Subcutaneous abdominal adipose tissue (tissue), 5 donors: ENCODE data around the gene WDCP.

Source experiments
- H3K27ac ChIP-seq: one replicate; pipeline ENCODE4 v1.7.0; 2013; ENCODE audit warnings: low read depth, mild to moderate bottlenecking, inconsistent platforms, low read length, moderate library complexity
- H3K27me3 ChIP-seq, 5 donors: one replicate each; pipeline ENCODE4 v1.7.0; 2013; ENCODE audit warnings: low read length in 5 of 5, inconsistent platforms in 1 of 5; ENCODE audit not compliant: control insufficient read depth in 5 of 5, insufficient read depth in 4 of 5
- H3K36me3 ChIP-seq, 5 donors: one replicate each; pipeline ENCODE4 v1.7.0; 2013; ENCODE audit warnings: low read length in 5 of 5; ENCODE audit not compliant: control insufficient read depth in 5 of 5, insufficient read depth in 5 of 5
- H3K4me1 ChIP-seq, 5 donors: one replicate each; pipeline ENCODE4 v1.7.0; 2013; ENCODE audit warnings: low read length in 5 of 5, mild to moderate bottlenecking in 3 of 5, moderate library complexity in 1 of 5; ENCODE audit not compliant: control insufficient read depth in 5 of 5, insufficient read depth in 5 of 5
- H3K4me3 ChIP-seq, 5 donors: one replicate each; pipeline ENCODE4 v1.7.0; 2013; ENCODE audit warnings: low read length in 5 of 5, low read depth in 1 of 5
- H3K9ac ChIP-seq, 5 donors: one replicate each; pipeline ENCODE4 v1.7.0; 2013; ENCODE audit warnings: low read length in 5 of 5, mild to moderate bottlenecking in 4 of 5, moderate library complexity in 3 of 5
- H3K9me3 ChIP-seq, 5 donors: one replicate each; pipeline ENCODE4 v1.7.0; 2013; ENCODE audit warnings: low read length in 5 of 5; ENCODE audit not compliant: control insufficient read depth in 5 of 5
- donor health status: healthy.
- donor health status: healthy.
- donor health status: healthy.
- donor health status: healthy.
- donor health status: healthy.

The WDCP gene

DNA sequence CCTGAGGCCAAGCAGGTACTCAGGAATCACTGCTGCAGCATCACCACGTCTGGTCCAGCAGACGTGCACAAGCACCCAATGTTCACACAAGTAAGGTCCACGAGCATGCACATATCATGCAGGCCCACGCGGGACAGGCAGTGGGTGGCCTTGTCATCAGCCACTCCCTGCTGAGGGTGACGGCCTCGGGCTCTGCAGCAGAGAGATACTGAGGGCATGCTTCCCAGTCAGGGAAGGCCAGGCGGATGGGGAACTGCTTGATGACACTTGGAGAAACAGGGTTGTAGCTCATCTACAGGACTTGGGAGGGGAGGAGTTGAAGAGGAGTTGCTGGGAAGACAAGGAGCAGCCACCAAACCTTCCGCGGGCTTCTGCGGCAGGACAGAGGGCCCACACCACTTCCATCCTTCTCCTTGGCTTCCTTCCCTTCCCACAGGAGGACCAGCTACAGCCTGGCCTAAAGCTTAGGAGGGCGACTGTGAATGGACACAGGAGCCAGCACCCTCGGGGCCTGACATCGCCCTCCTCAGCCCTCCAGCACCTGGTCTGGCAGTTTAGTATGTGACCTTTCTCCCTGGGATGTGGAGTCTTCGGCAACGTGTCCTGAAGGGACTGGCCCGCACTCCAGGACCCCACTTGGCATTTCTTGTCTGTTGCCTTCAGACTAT is 22.1 kb downstream of the WDCP start:
- Histone ChIP-seq H3K9ac (no peak overlapping the region), H3K4me1 (no peaks in the 10 kb centered on the region), H3K27ac (no peak overlapping the region), H3K27me3 (no peaks in the 10 kb centered on the region), H3K36me3 (peaks cover 8 to 57% (median 41%) of the 10 kb centered on the region in 5 donors), H3K9me3 (no peaks in the 10 kb centered on the region), H3K4me3 (no peak overlapping the region)

DNA sequence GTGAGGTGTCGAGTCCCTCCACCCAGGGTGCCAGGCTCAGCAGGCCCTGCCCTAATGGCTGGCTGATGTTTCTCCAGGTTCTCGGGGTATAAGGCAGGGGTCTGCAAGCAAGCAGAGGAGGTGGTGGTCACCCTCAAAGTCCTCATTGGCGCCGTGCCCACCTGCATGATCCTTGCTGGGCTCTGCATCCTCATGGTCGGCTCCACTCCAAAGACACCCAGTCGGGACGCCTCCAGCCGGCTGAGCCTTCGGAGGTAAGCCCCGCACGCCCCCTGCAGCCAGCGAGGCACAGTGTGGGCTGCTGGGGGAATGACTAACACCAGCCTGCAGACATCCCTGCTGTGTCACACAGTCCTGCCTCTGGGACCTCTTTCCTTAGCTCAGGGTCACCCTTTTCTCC is 23.2 kb downstream of the WDCP start:
- no peak overlapping the region for H3K4me3 ChIP-seq
- no peaks in the 10 kb centered on the region for H3K27me3 ChIP-seq
- no peaks in the 10 kb centered on the region for H3K4me1 ChIP-seq
- H3K36me3 ChIP-seq = peaks cover 2 to 46% (median 31%) of the 10 kb centered on the region in 5 donors
- no peak overlapping the region for H3K9ac ChIP-seq
- H3K9me3 ChIP-seq = no peaks in the 10 kb centered on the region
- H3K27ac ChIP-seq = no peak overlapping the region

DNA sequence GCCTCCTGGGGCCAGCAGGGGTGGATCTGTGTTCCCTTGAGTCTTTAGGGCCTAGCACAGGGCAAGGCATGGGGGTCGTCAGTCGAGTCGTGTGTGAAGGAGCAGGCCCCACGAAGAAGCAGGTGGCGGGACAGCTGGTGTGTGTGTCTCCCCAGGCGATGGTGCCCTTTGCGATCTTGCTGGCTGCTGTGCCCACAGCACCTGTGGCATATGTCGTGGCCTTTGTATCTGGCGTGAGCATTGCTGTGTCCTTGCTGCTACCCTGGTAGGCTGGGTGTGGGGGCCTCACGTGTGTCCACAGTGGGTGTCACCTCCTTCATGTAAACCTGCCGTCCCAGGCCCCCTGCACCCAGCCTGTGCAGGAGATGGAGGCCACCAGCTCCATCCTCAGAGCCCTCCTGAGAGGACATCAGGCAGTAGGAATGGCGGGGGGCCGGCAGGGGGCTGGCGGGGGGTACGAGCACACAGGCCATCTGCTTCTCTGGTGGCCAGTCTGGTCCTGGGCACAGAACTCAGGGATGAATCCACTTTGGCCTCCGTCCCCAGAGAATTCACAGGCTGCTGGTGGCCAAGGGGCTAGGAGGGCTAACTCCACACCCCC is 24.1 kb downstream of the WDCP start:
- Histone ChIP-seq H3K9ac (no peak overlapping the region), H3K4me1 (no peaks in the 10 kb centered on the region), H3K36me3 (peaks cover 0 to 41% (median 30%) of the 10 kb centered on the region in 5 donors), H3K4me3 (no peak overlapping the region), H3K27ac (no peak overlapping the region), H3K27me3 (no peaks in the 10 kb centered on the region), H3K9me3 (no peaks in the 10 kb centered on the region)

DNA sequence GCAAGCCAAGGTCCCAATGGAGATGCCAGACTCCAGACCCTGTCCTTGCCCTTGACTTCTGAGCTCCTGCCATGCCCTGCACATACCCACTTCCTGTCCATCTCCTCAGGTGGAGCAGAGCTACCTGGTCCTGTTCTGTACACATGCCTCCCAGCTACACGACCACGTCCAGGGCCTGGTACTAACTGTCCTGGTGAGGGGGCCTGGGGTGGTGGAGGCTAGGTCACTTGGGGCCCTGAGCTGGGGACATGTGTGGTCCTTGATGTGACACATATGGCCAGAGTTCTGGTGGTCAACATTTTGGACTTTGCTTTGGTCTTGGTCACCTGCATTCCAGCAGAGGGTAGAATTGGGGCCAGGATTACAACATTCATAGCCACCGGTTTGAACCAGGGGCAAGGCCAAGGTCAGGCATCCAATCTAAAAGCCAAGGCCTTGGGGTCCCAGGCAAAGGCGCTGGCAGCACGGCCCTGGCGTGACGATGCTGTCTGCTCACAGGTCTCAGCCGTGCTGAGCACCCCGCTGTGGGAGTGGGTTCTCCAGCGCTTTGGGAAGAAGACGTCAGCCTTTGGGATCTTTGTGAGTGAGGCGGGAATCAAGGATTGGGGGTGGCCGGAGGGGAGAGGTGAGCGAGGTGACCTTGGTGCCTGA is 24.7 kb downstream of the WDCP start:
- Histone ChIP-seq H3K27me3 (no peaks in the 10 kb centered on the region), H3K4me3 (no peak overlapping the region), H3K4me1 (no peaks in the 10 kb centered on the region), H3K9ac (no peak overlapping the region), H3K9me3 (no peaks in the 10 kb centered on the region), H3K27ac (no peak overlapping the region), H3K36me3 (peaks cover 0 to 41% (median 28%) of the 10 kb centered on the region in 5 donors)

DNA sequence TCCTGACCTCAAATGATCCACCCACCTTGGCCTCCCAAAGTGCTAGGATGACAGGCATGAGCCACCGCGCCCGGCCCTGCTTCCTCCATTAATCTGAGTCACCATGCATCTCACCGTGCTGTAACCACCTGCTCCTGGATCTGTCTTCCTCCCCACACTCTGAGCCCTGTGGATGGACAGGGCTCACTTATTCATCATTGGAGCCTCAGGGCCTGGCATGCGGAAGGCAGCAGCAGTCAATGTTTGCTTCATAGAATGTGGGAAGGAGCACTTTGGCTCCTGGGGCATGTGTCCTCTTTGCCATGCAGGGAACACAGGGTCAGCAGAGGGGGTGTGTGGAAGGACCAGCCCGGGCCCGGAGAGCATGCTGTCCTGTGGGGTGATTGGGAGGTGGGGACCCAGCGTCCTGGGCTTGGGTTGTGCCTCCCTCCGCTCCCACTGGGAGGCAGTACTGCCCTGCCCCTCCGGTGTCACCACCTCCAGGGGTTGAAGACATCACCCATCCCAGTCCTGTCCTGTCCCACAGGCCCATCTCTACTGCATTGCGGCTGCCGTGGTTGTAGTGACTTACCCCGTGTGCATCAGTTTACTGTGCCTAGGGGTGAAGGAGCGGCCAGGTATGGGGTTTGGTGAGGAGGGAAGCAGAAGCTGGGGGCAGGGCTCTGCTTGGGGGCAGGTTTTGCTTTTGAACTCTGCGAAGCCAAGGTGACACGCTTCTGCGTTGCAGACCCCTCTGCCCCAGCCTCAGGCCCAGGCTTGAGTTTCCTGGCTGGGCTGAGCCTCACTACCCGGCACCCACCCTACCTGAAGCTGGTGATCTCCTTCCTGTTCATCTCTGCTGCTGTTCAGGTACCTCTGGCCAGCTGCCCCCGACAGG is 25.8 kb downstream of the WDCP start:
- H3K9me3 ChIP-seq = no peaks in the 10 kb centered on the region
- H3K4me3 ChIP-seq = no peak overlapping the region
- H3K36me3 ChIP-seq = peaks cover 0 to 36% (median 24%) of the 10 kb centered on the region in 5 donors
- no peak overlapping the region for H3K27ac ChIP-seq
- no peaks in the 10 kb centered on the region for H3K4me1 ChIP-seq
- H3K27me3 ChIP-seq = no peaks in the 10 kb centered on the region
- no peak overlapping the region for H3K9ac ChIP-seq

DNA sequence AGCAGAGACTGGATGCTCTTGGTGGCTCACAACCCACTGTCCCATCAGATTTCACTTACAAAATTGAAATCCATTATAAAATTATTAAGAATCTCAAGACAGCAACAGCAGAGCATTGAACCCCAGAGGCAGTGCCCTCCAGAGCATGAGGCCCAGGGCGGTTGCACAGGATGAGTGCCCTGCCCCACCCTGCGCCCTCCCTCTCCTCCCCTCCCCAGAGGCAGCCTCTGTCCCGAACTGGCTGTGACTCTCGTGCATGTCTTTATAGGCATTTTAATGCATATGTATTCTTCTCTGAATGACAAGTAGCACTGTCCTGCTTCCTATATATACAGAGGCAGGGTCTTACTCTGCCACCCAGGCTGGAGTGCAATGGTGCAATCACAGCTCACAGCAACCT is 26.9 kb downstream of the WDCP start:
- Histone ChIP-seq H3K27me3 (no peaks in the 10 kb centered on the region), H3K9ac (no peak overlapping the region), H3K4me1 (no peaks in the 10 kb centered on the region), H3K27ac (no peak overlapping the region), H3K9me3 (no peaks in the 10 kb centered on the region), H3K36me3 (peaks cover 0 to 32% (median 24%) of the 10 kb centered on the region in 5 donors), H3K4me3 (no peak overlapping the region)

- H3K27me3 ChIP-seq = no peaks in the 10 kb centered on the region
- no peak overlapping the region for H3K4me3 ChIP-seq
- no peak overlapping the region for H3K27ac ChIP-seq
- no peak overlapping the region for H3K9ac ChIP-seq
- no peaks in the 10 kb centered on the region for H3K4me1 ChIP-seq
- no peaks in the 10 kb centered on the region for H3K9me3 ChIP-seq
- peaks cover 0 to 27% (median 18%) of the 10 kb centered on the region in 5 donors for H3K36me3 ChIP-seq
These were observed 27.5 kb downstream of the WDCP start for GRCh38 chr2:24019729-24020128.

- Histone ChIP-seq H3K27me3 (peaks cover 0 to under 1% (median 0%) of the 10 kb centered on the region in 5 donors), H3K4me3 (no peak overlapping the region), H3K4me1 (no peaks in the 10 kb centered on the region), H3K36me3 (peaks cover 0 to 13% (median 11%) of the 10 kb centered on the region in 5 donors), H3K9ac (no peak overlapping the region), H3K27ac (no peak overlapping the region), H3K9me3 (no peaks in the 10 kb centered on the region)
These were observed 28.9 kb downstream of the WDCP start for GRCh38 chr2:24018241-24018640.

DNA sequence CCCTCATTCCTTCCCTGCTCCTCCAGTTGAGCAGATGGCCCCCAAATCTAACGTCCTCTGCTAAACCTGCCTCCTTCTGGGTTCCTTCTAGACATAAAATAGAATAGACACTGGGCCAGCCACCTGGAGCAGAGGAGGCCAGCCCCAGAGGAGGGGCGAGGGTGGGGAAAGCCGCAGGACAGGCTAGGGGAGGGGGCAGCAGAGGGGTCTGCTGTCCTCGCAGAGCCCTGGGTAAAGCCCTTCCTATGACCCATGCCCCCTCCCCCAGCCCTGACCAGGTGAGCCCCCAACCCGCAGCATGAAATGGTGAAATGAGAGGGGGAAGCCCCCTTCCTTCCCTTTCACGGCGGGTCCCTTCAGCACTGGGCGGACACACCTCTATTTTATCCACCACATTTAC is 29.5 kb downstream of the WDCP start:
- H3K27me3 ChIP-seq = peaks cover 0 to 6% (median 0%) of the 10 kb centered on the region in 5 donors
- no peak overlapping the region for H3K4me3 ChIP-seq
- no peaks in the 10 kb centered on the region for H3K9me3 ChIP-seq
- no peak overlapping the region for H3K9ac ChIP-seq
- H3K27ac ChIP-seq = no peak overlapping the region
- H3K36me3 ChIP-seq = peaks cover 0 to 8% (median 7%) of the 10 kb centered on the region in 5 donors
- no peaks in the 10 kb centered on the region for H3K4me1 ChIP-seq
